Large intestine (tissue), 3 donors: ENCODE measurements around the gene LNX2. TPM values are rescaled to one million over a fixed set of nuclear protein-coding genes. Genes with fewer than 3 reads are reported as not detected.

Source experiments
- DNase-seq, 2 donors: peaks; one replicate each; pipeline versions ENCODE4 v3.0.0 to v3.0.0-alpha.2; 2013
- H3K27ac ChIP-seq: one replicate; pipeline ENCODE4 v1.5.1; 2013; ENCODE audit warnings: low read length
- H3K27me3 ChIP-seq: 2 replicates; pipeline ENCODE4 v1.6.1; 2013; ENCODE audit warnings: low read length; ENCODE audit not compliant: control insufficient read depth, insufficient read depth
- H3K36me3 ChIP-seq: 2 replicates; pipeline ENCODE4 v1.6.1; 2013; ENCODE audit warnings: low read length; ENCODE audit not compliant: control insufficient read depth, insufficient read depth
- H3K4me1 ChIP-seq: one replicate; pipeline ENCODE4 v1.6.1; 2013; ENCODE audit warnings: low read length; ENCODE audit not compliant: control insufficient read depth, insufficient read depth
- H3K4me3 ChIP-seq: one replicate; pipeline ENCODE4 v1.5.1; 2013; ENCODE audit warnings: low read length
- H3K9me3 ChIP-seq: one replicate; pipeline ENCODE4 v1.6.1; 2013; ENCODE audit warnings: mild to moderate bottlenecking, low read depth, low read length, moderate library complexity; ENCODE audit not compliant: control insufficient read depth
- WGBS: methylation state at CpG from one replicate; pipeline ENCODE4 v1.1.5; 2013; ENCODE audit warnings: low lambda C conversion rate; ENCODE audit not compliant: insufficient coverage; 5-methylcytosine and 5-hydroxymethylcytosine counted together
- polyA plus RNA-seq: library from polyadenylated mRNA; unstranded; fragments of 120-200 nt; gene quantifications from one replicate; pipeline ENCODE4 v1.2.1, GENCODE V29; 2013

The LNX2 gene
- polyA plus RNA-seq, 1 donor: 25.3 TPM

DNA sequence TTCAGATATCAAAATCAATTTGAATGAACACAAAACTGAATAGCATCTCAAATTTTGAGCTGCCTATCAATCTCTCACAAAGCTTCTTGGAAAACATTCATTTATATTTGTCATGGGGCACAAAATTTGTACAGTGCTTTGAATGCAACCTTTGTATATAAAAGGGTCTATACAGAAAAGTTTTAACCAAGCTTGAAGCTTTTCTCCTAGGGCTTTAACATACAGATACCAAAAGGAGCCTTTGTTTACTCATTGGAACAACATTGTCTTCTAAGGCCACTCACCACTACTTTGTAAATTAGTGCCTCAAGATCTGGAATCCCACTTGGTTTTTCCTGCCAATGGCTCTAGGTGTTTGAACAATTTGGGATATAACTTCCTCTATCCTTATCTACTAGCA is 21.2 kb downstream of the LNX2 start:
- DNase-seq: no peak
- no peaks in the 10 kb centered on the region for H3K36me3 ChIP-seq
- H3K9me3 ChIP-seq: no peaks in the 10 kb centered on the region
- no peak overlapping the region for H3K4me3 ChIP-seq
- no peak overlapping the region for H3K27ac ChIP-seq
- peaks cover 8% of the 10 kb centered on the region for H3K4me1 ChIP-seq
- H3K27me3 ChIP-seq: no peaks in the 10 kb centered on the region

- Histone ChIP-seq H3K36me3 (no peaks in the 10 kb centered on the region), H3K4me1 (peaks cover 8% of the 10 kb centered on the region), H3K4me3 (no peak overlapping the region), H3K27me3 (no peaks in the 10 kb centered on the region), H3K9me3 (no peaks in the 10 kb centered on the region), H3K27ac (no peak overlapping the region)
- WGBS: 48% methylated on average over 2 of the region's 2 CpGs
- no peak for DNase-seq
Observed at GRCh38 chr13:27595055-27595811, 25.1 kb downstream of the LNX2 start.

- 71% methylated on average over 1 of the region's 3 CpGs for WGBS
- Histone ChIP-seq H3K27me3 (no peaks in the 10 kb centered on the region), H3K27ac (no peak overlapping the region), H3K4me3 (no peak overlapping the region), H3K4me1 (peaks cover 8% of the 10 kb centered on the region), H3K36me3 (no peaks in the 10 kb centered on the region), H3K9me3 (no peaks in the 10 kb centered on the region)
- no peak for DNase-seq
Observed at GRCh38 chr13:27593267-27593666, 27.1 kb downstream of the LNX2 start.

DNA sequence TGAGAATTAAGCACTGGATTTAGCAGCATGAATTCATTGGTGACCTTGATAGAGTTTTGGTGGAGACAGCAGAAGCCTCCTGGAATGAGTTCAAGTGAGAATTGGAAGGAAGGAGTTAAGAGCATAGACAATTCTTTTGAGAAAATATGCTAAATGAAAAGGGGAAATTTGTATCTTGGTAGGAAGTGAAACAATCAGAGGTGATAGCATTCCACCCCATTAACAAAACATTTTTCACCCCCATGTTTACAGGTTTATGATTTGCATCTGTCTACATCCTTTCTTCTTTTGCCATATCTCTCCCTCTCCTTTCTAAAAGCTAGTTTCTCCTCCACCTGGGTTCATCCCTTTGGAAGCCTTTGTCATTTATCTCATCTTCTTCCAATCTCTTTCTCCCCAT is 27.5 kb downstream of the LNX2 start:
- no peak for DNase-seq
- Histone ChIP-seq H3K9me3 (no peaks in the 10 kb centered on the region), H3K36me3 (no peaks in the 10 kb centered on the region), H3K27ac (no peak overlapping the region), H3K4me3 (no peak overlapping the region), H3K27me3 (no peaks in the 10 kb centered on the region), H3K4me1 (peaks cover 8% of the 10 kb centered on the region)

- no peaks in the 10 kb centered on the region for H3K9me3 ChIP-seq
- no peak overlapping the region for H3K27ac ChIP-seq
- DNase-seq: no peak
- H3K4me1 ChIP-seq: no peaks in the 10 kb centered on the region
- no peaks in the 10 kb centered on the region for H3K36me3 ChIP-seq
- no peak overlapping the region for H3K4me3 ChIP-seq
- no CpG with 5 or more reads among the region's 1 CpG for WGBS
- H3K27me3 ChIP-seq: no peaks in the 10 kb centered on the region
Observed at GRCh38 chr13:27588405-27588804, 31.9 kb downstream of the LNX2 start.

DNA sequence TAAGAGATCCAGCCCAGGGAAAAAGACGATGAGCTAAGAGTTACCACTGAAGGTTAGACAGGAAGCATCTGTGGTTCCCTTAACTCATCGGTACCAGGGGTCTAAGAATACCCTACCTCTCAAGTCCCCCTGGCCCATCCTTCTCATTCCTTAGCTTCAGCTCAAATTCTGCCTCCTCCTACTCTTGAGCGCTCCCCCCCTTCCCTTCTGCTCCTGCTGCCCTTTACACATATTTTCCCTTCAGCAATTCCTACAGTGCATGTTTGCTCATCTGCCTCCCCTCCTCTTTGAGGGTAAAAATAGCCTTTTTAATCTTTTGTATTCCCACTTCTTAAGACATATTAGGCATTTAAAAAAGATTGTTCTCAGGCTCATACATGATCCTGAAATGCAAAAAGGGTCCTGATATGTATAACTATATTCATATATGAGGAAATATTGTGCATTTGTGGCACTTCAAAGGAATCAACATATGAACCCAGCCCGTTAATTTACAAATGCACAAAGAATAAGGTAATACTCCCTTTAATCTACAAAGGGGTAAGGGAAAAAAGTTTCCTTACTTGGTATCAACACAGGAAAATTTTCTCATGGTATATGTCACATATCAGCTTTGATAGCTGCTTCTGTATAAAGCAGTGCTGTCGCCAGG is 33.1 kb downstream of the LNX2 start:
- no peak for DNase-seq
- Histone ChIP-seq H3K27me3 (no peaks in the 10 kb centered on the region), H3K9me3 (no peaks in the 10 kb centered on the region), H3K27ac (no peak overlapping the region), H3K4me3 (no peak overlapping the region), H3K36me3 (no peaks in the 10 kb centered on the region), H3K4me1 (no peaks in the 10 kb centered on the region)
- 80% methylated on average over 1 of the region's 5 CpGs for WGBS

- Histone ChIP-seq H3K27ac (no peak overlapping the region), H3K4me3 (no peak overlapping the region), H3K36me3 (peaks cover 6% of the 10 kb centered on the region), H3K4me1 (no peaks in the 10 kb centered on the region), H3K27me3 (no peaks in the 10 kb centered on the region), H3K9me3 (no peaks in the 10 kb centered on the region)
- DNase-seq: no peak
- 18% methylated on average over 4 of the region's 4 CpGs for WGBS
Observed at GRCh38 chr13:27583645-27584044, 36.7 kb downstream of the LNX2 start.

DNA sequence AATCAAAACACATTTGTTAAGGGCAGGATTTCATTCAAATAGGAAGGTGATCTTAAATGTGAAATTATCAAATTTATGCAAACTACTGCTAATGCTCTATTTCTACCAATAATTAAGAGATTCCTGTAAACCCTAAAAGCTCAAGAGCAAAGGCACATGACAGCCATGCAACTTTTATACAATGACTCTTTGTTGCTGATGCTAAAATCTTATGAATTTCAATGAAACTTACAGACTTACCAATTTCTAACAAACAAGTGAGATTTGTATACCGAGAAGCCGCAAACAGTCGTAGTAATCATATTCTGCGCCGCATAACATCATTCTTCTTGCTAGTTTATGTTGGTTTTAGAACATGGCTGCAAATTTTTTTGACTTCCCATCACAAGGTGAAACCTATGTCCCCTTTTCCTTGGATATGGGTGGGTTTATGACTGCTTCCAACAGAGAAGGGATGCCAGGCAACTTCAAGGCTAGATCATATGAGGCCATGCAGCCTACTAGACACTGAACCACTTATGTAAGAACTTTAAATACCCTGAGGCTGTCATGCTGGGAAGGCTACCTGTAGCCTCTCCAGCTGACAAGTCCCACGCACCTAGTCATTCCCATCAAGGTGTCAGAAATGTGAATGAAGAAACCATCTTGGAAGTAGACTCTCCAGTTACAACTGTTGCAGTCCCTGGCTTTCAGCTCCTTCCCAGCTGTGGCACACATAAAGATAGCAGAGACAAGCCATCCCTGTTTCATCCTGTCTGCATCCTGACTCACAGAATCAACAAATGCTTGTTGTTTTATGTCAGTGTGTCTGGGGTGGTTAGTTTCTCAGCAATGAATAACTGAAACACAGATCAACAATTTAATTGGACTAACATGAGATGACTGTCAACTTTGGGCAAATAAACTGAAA is 42.0 kb downstream of the LNX2 start:
- no peaks in the 10 kb centered on the region for H3K27me3 ChIP-seq
- H3K4me1 ChIP-seq: no peaks in the 10 kb centered on the region
- no peak overlapping the region for H3K4me3 ChIP-seq
- peaks cover 14% of the 10 kb centered on the region for H3K36me3 ChIP-seq
- no CpG with 5 or more reads among the region's 6 CpGs for WGBS
- no peaks in the 10 kb centered on the region for H3K9me3 ChIP-seq
- no peak overlapping the region for H3K27ac ChIP-seq
- DNase-seq: no peak

DNA sequence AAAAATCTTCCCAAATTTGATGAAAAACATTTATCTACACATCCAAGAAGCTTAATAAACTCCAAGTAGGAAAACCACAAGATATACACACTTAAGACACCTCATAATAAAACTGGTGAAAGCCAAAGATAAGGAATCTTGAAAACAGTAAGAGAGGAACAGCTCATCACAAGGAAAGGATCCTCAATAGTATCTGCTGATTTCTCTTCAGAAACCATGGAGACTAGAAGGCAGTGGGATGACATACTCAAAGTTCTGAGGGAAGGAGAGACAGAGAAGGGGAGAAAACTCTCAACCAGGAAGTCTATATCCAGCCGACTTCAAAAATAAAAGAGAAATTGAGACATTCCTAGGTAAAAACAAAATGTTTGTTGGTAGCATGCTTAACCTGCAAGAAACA is 45.7 kb downstream of the LNX2 start:
- no peak overlapping the region for H3K27ac ChIP-seq
- WGBS: no CpG with 5 or more reads among the region's 1 CpG

DNA sequence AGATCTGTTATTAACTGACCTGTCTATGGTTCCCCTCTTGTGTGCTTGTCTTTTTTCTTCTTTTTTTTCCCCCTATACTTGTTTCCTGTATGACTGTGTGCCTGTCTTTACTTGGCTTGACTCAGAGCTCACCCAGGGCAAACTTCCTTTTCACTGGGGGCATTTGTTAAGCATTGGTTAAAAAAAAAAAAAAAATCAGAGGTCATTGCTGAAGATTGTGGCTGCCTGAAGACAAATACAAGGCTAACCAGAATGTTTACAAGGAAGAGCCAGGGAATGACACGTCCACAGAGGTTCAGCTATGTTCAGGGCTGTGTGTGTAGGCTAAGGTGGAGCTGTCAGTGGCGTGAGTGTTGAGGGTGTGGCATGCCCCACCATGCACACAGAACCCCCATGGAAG is 47.1 kb downstream of the LNX2 start:
- WGBS: no CpG with 5 or more reads among the region's 2 CpGs
- no peaks in the 10 kb centered on the region for H3K27me3 ChIP-seq
- no peak overlapping the region for H3K27ac ChIP-seq
- DNase-seq: peak in 1 of 2 donors; percentile 10
- H3K9me3 ChIP-seq: no peaks in the 10 kb centered on the region
- peaks cover 14% of the 10 kb centered on the region for H3K36me3 ChIP-seq
- H3K4me3 ChIP-seq: no peak overlapping the region
- H3K4me1 ChIP-seq: no peaks in the 10 kb centered on the region

More for the DNA sequence above, 45.7 kb downstream of the LNX2 start:
- no peaks in the 10 kb centered on the region for H3K27me3 ChIP-seq
- H3K9me3 ChIP-seq: no peaks in the 10 kb centered on the region
- H3K4me3 ChIP-seq: no peak overlapping the region
- DNase-seq: no peak
- H3K36me3 ChIP-seq: peaks cover 8% of the 10 kb centered on the region
- no peaks in the 10 kb centered on the region for H3K4me1 ChIP-seq
